Raji (cell line): ENCODE measurements around the gene PRKCB.

Experiments
- POLR2A ChIP-seq: IDR thresholded peaks from 2 replicates; pipeline ENCODE4 v1.6.1; 2011; ENCODE audit warnings: low read depth, low read length, control low read depth; ENCODE audit not compliant: insufficient read depth

PRKCB gene

DNA sequence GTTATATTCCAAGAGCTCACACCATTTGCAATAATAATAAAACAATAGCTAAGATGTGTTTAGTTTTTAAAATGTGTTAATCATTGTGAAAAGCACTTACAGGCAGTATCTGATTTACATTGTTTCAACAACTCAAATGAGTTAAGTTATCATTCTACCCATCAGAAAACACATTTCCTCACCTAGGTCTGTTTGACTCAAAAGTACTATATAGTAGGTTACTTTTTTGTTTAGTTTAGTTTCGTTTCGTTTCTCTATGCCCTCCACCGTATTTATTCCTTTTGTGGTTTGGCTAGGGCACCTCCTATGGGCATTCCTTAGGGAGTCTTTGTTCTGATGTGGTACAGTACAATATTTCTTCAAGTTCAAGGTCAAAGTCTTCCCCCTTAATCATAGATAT lies 201.6 kb downstream of the PRKCB start:
- TF ChIP-seq POLR2A = no peak

DNA sequence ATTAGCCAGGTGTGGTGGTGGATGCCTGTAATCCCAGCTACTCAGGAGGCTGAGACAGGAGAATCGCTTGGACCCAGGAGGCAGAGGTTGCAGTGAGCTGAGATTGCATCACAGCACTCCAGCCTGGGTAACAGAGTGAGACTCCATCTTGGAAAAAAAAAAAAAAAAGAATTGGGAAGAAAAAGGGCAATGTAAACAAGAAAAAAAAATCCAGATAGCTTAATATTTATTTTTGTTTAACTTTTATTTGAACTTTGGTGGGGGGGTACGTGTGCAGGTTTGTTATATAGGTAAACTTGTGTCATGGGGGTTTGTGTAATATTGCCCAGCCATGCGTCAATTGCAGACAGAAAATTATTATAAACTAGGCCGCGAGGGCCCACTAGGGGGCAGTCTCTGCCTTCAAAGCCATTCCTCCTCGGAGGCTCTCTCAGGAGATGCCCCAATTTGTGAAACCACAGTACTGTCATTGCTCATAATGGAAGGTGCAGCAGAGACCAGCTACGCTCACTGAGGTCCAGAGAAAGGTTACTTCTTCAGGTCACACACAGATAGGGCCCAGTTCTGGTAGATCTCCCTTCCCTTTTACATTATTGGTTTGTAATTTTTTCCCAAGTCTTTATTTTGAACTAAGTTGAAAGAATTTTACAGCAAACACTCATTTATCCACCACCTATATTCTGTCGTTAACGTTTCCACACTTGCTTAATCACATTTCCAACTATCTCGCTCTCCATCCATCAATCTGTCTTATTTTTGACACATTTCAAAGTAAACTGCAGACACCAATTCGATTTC lies 206.2 kb downstream of the PRKCB start:
- TF ChIP-seq POLR2A = no peak

DNA sequence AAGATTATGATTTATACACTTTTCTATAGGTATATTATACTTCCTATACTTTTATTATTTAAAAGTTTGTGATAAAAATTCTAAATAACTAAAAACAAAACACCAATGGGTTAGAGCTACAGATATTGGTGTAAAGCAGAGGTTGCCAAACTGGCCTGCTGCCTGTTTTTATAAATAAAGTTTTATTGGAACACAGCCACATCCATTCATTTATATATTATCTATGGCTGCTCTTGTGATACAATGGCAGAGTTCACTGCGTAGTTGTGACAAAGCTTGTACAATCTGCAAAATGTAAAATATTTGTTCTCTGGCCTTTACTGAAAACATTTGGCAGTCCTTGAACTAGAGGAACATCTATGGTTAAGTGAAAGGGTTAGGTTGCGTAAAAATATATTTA lies 208.7 kb downstream of the PRKCB start:
- no peak for TF ChIP-seq POLR2A

GRCh38 chr16:24045641-24046040 lies 209.9 kb downstream of the PRKCB start:
- no peak for TF ChIP-seq POLR2A

GRCh38 chr16:24046442-24046841 lies 210.7 kb downstream of the PRKCB start:
- no peak for TF ChIP-seq POLR2A

GRCh38 chr16:24049113-24049512 lies 213.3 kb downstream of the PRKCB start:
- no peak for TF ChIP-seq POLR2A

- TF ChIP-seq POLR2A = no peak
Measured at GRCh38 chr16:24051125-24051524, 215.3 kb downstream of the PRKCB start.

GRCh38 chr16:24052329-24053098 lies 216.7 kb downstream of the PRKCB start:
- TF ChIP-seq POLR2A = no peak

- no peak for TF ChIP-seq POLR2A
Measured at GRCh38 chr16:24053099-24053946, 217.5 kb downstream of the PRKCB start.

DNA sequence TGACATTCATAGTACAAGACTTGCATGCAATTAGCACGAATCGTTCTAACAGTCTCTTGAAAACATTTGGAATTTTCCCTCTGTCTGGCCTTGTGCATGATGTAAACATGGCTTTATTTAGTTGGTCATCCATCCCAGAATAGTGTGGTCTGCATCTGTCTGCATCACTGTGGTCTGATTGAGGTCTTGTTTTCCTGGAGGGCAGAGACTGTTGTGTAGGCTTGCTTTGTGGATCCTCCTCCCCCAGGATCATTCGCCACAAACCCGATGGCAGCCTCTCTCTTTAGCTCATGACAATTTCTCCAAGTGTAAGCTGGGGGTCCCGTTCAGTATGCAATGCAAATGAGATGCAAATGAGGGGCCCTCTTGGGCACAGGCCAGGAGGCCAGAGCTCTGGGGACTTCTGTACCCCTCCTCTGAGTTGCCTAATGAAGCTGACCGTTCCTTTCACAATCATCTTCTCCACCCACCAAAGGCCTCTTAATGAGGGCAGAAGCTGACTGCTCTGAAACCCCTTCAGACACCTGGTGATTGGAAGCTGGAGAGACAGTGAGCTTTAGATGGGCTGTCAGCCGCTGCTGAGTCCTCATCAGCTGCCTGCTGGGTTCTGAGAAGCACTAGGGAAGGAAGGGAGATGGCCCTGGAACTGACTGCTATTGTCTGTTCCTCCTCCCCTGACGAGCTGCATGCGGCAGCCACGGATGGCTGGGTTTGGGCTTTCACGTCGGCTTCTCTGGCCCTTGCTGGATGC lies 219.1 kb downstream of the PRKCB start:
- TF ChIP-seq POLR2A = no peak

- no peak for TF ChIP-seq POLR2A
Measured at GRCh38 chr16:24062270-24062817, 226.6 kb downstream of the PRKCB start.

GRCh38 chr16:24069036-24069590 lies 233.3 kb downstream of the PRKCB start:
- no peak for TF ChIP-seq POLR2A

GRCh38 chr16:24070851-24071250 lies 235.1 kb downstream of the PRKCB start:
- no peak for TF ChIP-seq POLR2A
